GM19463 (cell line): ENCODE measurements around the gene IFI27L2.
"Not testable (repeated sequence)": the region's sequence is repeated elsewhere in the genome, so short reads cannot be mapped to it uniquely, and the experiment has no call there.

Experiments
- ATAC-seq: cut with Tn5 transposase; IDR thresholded peaks from one replicate; pipeline ENCODE4 v1.9.1; 2021; ENCODE audit warnings: mild to moderate bottlenecking, moderate library complexity; ENCODE audit not compliant: unreplicated experiment

The IFI27L2 gene

DNA sequence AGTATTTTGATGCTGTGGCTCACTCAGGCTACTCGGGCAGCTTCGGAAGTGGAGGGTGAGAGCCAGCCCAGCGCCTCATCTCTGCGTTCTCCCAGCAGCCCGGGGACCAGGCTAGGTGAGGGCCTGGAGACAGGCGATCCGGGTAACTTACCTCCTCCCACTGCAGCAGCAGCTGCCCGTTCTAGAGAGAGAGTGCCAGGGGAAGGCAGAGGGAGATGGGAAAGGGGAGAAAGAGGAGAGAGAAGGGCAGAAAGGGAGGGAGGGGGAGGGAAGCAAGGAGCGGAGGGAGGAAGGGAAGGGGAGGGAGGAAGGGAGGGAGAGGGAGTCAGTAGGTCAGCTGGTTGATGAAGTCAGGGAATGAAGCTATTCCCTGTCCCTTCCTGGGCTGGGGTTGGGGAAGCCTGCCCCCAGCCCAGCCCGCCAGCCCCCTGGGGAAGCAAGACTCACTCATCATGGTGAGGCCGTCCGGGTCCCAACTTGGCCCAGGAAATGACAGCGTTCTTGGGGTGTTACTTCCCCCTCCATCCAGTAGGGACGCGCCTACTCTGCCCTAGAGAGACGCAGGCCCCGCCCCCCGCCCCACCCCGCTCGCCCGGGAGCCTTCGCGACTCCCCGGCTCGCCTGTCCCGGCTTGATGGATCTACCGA lies at the start of gene IFI27L2:
IFI27L2 (minus strand) TSS at position 494 of the 647 bp plus-strand sequence; CDS start at position 454, 40 bp downstream.
- ATAC-seq, result peak; percentile 96

DNA sequence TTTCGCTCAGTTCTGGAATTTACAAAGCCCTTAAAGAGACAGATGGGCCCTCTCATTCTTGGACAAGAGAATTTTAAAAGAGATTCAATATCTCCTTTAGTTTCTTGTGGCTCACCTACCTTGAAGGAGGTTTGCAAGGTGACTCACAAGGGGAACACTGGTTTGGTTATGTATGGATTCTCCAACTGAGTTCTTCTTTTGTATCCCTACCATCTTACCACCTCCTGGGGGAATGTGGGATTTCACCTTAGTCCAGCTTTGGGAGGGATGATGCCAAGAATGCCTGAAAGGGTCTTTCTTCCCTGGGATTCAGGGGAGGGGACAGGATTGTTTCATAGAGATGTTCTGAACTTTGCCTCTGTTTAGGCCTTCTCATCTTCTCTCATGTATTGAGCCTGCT lies 48.4 kb upstream of the IFI27L2 start:
- ATAC-seq, result no peak

DNA sequence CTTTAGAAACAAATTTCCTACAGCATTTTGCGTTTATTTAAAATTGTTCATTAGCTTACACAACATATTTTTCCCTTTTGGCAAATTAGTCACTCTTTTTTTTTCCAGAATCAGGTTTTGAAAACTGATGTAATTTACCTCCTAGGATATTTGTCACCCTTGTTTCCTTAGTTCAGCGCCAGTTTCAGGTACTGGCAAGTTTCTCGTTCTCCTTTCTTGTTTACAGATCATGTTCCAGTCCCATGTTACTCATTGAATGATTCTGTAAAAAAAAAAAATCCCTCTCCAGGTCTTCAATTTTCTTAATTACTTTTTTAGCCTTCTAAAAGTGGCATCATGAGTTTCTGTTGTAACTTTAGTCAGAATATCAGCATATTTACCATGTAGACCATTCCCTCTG lies 47.4 kb upstream of the IFI27L2 start:
- no peak for ATAC-seq

DNA sequence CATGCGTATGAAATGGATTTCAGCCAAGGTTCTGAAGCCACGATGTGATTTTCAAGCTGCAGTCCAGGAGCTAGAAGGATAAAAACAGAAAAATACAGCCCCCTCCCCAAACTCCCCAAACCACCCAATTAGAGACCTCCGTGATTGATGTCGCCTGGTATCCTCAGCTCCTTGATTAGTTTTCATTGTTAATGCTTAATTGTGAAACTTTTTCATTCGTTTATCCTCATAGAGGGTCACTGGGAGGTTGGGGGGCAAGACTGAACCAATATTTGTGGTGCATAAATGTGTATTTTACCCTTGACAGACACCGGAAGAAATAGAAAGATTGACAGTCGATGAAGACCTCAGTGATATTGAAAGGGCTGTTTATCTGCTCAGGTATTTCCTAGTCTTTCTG lies 46.3 kb upstream of the IFI27L2 start:
- no peak for ATAC-seq

- no peak for ATAC-seq
Observed at GRCh38 chr14:94175011-94175745, 45.8 kb upstream of the IFI27L2 start.

- no peak for ATAC-seq
Observed at GRCh38 chr14:94174604-94175010, 45.2 kb upstream of the IFI27L2 start.

GRCh38 chr14:94173885-94174603 lies 44.6 kb upstream of the IFI27L2 start, which contains the start of gene PPP4R4:
Gene PPP4R4, plus strand, starts transcription at chr14:94174322. Its CDS starts 144 bp downstream, at chr14:94174466.
- ATAC-seq, result peak; percentile 87

GRCh38 chr14:94173471-94173884 lies 44.1 kb upstream of the IFI27L2 start:
- no peak for ATAC-seq

DNA sequence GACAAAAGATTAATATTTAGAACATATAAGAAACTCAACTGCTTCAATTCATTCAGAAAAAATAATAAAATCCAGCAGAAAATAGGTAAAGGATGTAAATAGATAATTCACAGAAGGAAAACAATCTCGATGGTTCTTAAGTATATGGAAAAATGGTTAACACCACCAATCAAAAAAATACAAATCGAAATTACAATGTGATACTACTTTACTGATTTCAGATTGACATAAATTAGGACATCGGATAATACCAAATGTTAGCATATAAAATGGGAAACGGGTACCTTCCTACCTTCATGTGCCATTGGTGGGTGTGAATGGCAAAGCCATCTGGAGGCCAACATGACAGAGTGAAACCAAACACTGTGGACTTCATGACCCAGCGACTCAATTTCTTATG lies 43.1 kb upstream of the IFI27L2 start:
- ATAC-seq, result no peak

DNA sequence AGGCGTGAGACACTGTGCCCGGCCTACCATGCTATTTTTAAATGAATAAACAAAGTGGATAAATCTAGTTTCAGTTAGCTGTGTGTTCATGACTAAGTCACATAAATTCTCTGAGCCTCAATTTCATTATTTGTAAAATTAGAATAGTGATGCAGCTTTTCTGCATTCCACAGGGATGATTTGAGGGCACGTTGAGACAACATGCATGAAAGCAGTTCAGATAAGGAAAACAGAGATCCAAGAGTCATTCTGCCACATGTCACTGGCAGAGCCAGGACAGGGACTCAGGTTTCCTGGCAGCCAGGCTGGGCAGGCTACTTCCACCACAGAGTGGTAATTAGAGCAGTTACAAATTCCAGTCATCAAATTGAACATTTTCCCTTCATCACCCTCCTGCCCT lies 41.8 kb upstream of the IFI27L2 start:
- no peak for ATAC-seq

- no peak for ATAC-seq
Observed at GRCh38 chr14:94170136-94170535, 40.7 kb upstream of the IFI27L2 start.

GRCh38 chr14:94165744-94166143 lies 36.3 kb upstream of the IFI27L2 start:
- ATAC-seq, result no peak

DNA sequence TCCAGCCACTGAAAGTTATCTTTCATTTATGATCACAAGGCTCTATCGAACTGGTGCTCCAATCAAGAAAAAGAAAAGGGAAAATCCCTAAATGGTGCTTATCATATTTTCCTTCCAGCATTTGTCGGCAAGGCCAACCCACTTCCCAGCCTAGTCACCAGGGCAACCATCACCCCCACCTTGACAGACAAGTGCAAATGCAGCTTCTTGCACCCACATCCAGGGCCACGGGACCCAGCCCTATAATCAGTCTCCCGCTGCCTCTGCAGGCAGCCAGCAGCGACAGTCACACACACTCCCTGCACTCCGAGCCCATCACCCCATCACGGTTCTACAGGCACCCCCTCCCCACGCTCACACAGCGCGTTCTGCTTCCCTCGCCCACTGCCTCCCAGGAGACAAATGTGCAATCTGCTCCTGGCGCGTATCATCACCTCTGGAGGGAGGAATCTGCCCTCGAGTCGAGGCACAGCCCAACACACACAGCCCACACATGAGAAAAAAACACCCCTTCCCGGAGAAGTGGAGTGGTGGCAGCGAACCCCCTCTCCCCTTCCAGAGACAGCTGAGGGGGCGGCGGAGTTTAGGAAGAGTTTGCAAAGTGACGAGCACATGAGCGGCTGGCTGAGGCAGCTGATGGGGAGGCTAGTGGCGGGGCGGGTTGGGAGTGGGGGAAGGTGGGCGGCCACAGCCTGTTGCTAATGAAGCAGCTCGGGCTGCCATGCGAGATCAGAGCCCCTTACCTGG lies 35.5 kb upstream of the IFI27L2 start:
- ATAC-seq, result no peak

DNA sequence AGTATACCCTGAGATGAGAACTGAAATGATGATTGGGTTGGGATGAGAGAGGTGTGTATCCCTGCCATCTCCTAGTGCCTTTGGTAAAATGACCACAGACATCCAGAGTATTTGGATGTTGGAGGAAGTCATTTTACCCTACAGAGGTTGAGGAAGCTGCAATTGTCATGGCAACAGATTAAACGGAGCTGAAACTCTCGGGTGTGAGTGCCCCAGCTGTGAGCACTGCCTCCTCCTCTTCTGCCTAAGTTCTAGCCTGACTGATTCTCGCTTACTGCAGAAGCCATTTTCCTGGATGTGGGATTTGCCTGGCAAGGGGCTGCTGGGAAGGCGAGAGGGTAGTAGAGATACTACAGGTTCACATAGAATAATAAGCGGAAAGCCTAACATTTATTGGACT lies 34.4 kb upstream of the IFI27L2 start:
- no peak for ATAC-seq

GRCh38 chr14:94162466-94162865 lies 33.1 kb upstream of the IFI27L2 start:
- no peak for ATAC-seq

DNA sequence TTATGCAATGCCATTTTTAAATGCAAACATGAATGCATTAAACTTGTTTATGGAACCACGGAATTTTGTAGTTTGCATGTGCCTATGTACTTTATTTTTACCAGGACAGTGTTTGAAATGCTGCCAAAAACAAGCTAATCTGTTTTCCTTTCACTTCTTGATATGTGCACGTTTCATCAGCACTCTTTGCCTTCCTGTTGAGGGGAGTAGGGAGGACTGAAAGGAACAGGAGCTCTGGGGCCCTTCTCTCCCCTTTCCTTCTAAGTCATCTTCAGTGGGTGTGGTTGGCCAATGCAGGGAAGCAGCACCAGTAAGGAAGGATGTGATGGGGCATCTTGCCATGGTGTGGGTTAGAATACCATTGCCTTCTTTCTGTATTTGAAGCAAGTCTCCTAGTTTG lies 32.6 kb upstream of the IFI27L2 start:
- no peak for ATAC-seq

DNA sequence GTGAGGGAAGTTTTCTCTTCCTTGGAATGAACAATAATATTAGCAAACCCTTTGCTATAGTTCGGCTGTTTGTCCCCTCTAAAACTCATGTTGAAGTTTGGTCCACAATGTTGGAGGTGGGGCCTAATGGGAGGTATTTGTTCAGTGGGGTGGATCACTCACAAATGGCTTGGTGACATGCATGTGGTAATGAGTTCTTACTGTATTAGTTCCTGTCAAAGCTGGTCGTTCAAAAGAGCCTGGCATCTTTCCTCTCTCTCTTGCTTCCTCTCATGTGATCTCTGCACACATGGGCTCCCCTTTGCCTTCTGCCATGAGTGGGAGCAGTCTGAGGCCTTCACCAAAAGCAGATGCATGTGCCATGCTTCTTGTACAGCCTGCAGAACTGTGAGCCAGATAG lies 31.7 kb upstream of the IFI27L2 start:
- no peak for ATAC-seq

- ATAC-seq, result no peak
Observed at GRCh38 chr14:94158239-94158883, 29.0 kb upstream of the IFI27L2 start.

GRCh38 chr14:94157197-94157596 lies 27.8 kb upstream of the IFI27L2 start:
- no peak for ATAC-seq

- ATAC-seq, result not testable (repeated sequence)
Observed at GRCh38 chr14:94156143-94156542, 26.7 kb upstream of the IFI27L2 start.
